HepG2 (cell line): ENCODE results near the gene RNPEPL1. TPM values are rescaled to one million over a fixed set of nuclear protein-coding genes. Genes with fewer than 3 reads are reported as not detected.

Experiments
- ARNT2 ChIP-seq: sonication (generic); formaldehyde crosslinking; IDR thresholded peaks from 2 replicates; pipeline ENCODE4 v1.8.0; 2022; ENCODE audit warnings: mild to moderate bottlenecking, low read depth, missing genetic modification reagents, moderate library complexity
- ERF ChIP-seq: IDR thresholded peaks from 2 replicates; pipeline ENCODE4 v1.6.1; 2018; ENCODE audit warnings: missing biosample characterization, missing genetic modification reagents
- ETV5 ChIP-seq: IDR thresholded peaks from 2 replicates; pipeline ENCODE4 v1.6.1; 2018; ENCODE audit warnings: missing biosample characterization, missing genetic modification reagents, inconsistent platforms, borderline replicate concordance
- KLF16 ChIP-seq, 2 experiments: sonication (generic) in 1 of 2; formaldehyde crosslinking in 1 of 2; IDR thresholded peaks; 2 replicates each; pipeline versions ENCODE4 v1.6.1 to v1.8.0; 2016 to 2023; ENCODE audit warnings: missing genetic modification reagents in 2 of 2, missing compliant biosample characterization in 1 of 2
- POLR2AphosphoS2 ChIP-seq: IDR thresholded peaks from 2 replicates; pipeline ENCODE4 v1.6.1; 2011; ENCODE audit warnings: low read depth, low read length, improper control_type of control experiment
- SRSF4 ChIP-seq: fragments of 200-400 bp; formaldehyde crosslinking; IDR thresholded peaks from one replicate; pipeline ENCODE4 v1.6.1; 2018; ENCODE audit warnings: mild to moderate bottlenecking, low read depth, low read length, moderate library complexity; ENCODE audit not compliant: poor library complexity, severe bottlenecking
- TBP ChIP-seq: sonication (generic); formaldehyde crosslinking; IDR thresholded peaks from 2 replicates; pipeline ENCODE4 v1.5.0; 2020; ENCODE audit warnings: missing genetic modification reagents
- ZKSCAN5 ChIP-seq: sonication (generic); formaldehyde crosslinking; IDR thresholded peaks from 2 replicates; pipeline ENCODE4 v1.5.1; 2020; ENCODE audit warnings: mild to moderate bottlenecking, missing genetic modification reagents
- ZNF142 ChIP-seq: sonication (generic); formaldehyde crosslinking; IDR thresholded peaks from 2 replicates; pipeline ENCODE4 v1.4.0; 2020; ENCODE audit warnings: missing genetic modification reagents
- ZNF333 ChIP-seq: sonication (generic); formaldehyde crosslinking; IDR thresholded peaks from 2 replicates; pipeline ENCODE4 v1.4.0; 2020; ENCODE audit warnings: mild to moderate bottlenecking, missing genetic modification reagents, borderline replicate concordance
- polyA plus RNA-seq, 8 experiments: library from polyadenylated mRNA; depleted of rRNA in 3 of 8; stranded (reverse) in 7 of 8; unstranded in 1 of 8; fragments of >200 nt; fragmentation: Illumina TruSeq in 4 of 8; extraction: Trizol in 4 of 8; gene quantifications; 2 replicates each; pipeline versions ENCODE4 v1.2.1 to v1.2.3, GENCODE V29; 2011 to 2016; ENCODE audit warnings: low read depth in 4 of 8, missing spikeins in 1 of 8, mixed read lengths in 1 of 8; ENCODE audit not compliant: insufficient read depth in 1 of 8
- total RNA-seq, 5 experiments: library from RNA; depleted of rRNA; stranded (reverse); fragments of >200 nt; fragmentation: Illumina TruSeq; extraction: Trizol; gene quantifications; 2 replicates each; pipeline ENCODE4 v1.2.3, GENCODE V29; 2016; ENCODE audit warnings: low read depth in 1 of 5
- TF ChIP-seq, protein P1 (sequence below): IDR thresholded peaks from 2 replicates; pipeline ENCODE4 v1.4.0; 2020; ENCODE audit warnings: mild to moderate bottlenecking, missing genetic modification reagents
- TF ChIP-seq, protein P2 (sequence below): sonication (generic); formaldehyde crosslinking; IDR thresholded peaks from 2 replicates; pipeline ENCODE4 v1.4.0; 2020; ENCODE audit warnings: missing genetic modification reagents, borderline replicate concordance
- TF ChIP-seq, protein P3 (sequence below): sonication (generic); formaldehyde crosslinking; IDR thresholded peaks from 2 replicates; pipeline ENCODE4 v1.4.0; 2020; ENCODE audit warnings: missing genetic modification reagents
- TF ChIP-seq, protein P4 (sequence below): sonication (generic); formaldehyde crosslinking; IDR thresholded peaks from 2 replicates; pipeline ENCODE4 v1.4.0; 2020; ENCODE audit warnings: missing genetic modification reagents

RNPEPL1 gene
- total and polyA plus RNA-seq, 2 of the 13 experiments (the other 11 are each of a cell fraction or from before 2014, with no cell fraction given), result 13.0 to 18.0 TPM

DNA sequence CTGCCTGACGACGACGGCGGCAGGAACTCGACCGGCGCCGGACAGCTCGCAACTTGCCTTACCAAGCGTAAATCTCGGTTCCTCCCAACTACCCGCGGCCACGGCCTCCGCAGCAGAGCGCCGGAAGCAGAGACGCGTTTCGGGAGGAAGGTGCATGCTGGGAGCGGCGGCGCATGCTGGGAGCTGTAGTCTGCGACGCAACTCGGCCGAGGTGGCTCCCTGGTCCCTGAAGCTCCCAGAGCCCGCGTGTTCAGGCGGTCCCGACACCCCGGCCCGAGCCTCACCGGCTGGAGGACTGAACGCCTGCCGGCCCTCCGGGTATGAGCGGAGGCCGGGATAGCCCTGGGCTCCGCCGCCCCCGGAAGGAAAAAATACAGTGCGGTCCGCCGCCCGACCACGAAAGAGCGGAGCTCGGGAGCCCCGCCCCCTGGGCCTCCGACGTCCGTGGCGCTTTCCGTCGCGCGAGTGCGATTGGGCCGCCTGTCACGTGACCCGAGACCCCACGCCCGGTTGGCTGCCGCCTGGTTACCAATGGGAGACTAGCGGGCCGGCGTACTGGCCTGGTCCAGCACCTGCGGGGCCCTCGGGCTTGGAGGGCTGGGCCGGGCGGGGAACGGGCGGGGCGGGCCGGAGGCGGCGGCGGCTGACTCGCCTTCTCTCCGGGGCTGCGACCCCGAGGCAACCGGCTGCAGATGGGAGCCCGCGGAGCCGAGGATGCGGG lies 18.1 kb downstream of the RNPEPL1 start, which contains the start of gene CAPN10 (continued):
- peak; percentile 89; the same call in 1 of the 2 replicates for TF ChIP-seq ZNF142 (CRISPR knock-in tag)
- peak; percentile 20 to 92; a peak in 3 of 4 replicates for TF ChIP-seq KLF16 (CRISPR knock-in tag; IDR thresholded peaks at IDR 0.05)
- 0 out of 2 replicates have a peak, but pooled peaks have one; percentile 66 for TF ChIP-seq POLR2AphosphoS2
- TF ChIP-seq ARNT2 (CRISPR knock-in tag), result peak; percentile 38; the same call in 1 of the 2 replicates
- TF ChIP-seq, protein P1, sequence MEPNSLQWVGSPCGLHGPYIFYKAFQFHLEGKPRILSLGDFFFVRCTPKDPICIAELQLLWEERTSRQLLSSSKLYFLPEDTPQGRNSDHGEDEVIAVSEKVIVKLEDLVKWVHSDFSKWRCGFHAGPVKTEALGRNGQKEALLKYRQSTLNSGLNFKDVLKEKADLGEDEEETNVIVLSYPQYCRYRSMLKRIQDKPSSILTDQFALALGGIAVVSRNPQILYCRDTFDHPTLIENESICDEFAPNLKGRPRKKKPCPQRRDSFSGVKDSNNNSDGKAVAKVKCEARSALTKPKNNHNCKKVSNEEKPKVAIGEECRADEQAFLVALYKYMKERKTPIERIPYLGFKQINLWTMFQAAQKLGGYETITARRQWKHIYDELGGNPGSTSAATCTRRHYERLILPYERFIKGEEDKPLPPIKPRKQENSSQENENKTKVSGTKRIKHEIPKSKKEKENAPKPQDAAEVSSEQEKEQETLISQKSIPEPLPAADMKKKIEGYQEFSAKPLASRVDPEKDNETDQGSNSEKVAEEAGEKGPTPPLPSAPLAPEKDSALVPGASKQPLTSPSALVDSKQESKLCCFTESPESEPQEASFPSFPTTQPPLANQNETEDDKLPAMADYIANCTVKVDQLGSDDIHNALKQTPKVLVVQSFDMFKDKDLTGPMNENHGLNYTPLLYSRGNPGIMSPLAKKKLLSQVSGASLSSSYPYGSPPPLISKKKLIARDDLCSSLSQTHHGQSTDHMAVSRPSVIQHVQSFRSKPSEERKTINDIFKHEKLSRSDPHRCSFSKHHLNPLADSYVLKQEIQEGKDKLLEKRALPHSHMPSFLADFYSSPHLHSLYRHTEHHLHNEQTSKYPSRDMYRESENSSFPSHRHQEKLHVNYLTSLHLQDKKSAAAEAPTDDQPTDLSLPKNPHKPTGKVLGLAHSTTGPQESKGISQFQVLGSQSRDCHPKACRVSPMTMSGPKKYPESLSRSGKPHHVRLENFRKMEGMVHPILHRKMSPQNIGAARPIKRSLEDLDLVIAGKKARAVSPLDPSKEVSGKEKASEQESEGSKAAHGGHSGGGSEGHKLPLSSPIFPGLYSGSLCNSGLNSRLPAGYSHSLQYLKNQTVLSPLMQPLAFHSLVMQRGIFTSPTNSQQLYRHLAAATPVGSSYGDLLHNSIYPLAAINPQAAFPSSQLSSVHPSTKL (CRISPR knock-in tag), result 0 out of 2 replicates have a peak, but pooled peaks have one; percentile 44
- TF ChIP-seq SRSF4, result no peak
- peak; percentile 60 for TF ChIP-seq ERF
- TF ChIP-seq, protein P2, sequence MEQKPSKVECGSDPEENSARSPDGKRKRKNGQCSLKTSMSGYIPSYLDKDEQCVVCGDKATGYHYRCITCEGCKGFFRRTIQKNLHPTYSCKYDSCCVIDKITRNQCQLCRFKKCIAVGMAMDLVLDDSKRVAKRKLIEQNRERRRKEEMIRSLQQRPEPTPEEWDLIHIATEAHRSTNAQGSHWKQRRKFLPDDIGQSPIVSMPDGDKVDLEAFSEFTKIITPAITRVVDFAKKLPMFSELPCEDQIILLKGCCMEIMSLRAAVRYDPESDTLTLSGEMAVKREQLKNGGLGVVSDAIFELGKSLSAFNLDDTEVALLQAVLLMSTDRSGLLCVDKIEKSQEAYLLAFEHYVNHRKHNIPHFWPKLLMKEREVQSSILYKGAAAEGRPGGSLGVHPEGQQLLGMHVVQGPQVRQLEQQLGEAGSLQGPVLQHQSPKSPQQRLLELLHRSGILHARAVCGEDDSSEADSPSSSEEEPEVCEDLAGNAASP (CRISPR knock-in tag), result peak; percentile 80
- peak; percentile 65; the same call in 1 of the 2 replicates for TF ChIP-seq ZNF333
- TF ChIP-seq, protein P3, sequence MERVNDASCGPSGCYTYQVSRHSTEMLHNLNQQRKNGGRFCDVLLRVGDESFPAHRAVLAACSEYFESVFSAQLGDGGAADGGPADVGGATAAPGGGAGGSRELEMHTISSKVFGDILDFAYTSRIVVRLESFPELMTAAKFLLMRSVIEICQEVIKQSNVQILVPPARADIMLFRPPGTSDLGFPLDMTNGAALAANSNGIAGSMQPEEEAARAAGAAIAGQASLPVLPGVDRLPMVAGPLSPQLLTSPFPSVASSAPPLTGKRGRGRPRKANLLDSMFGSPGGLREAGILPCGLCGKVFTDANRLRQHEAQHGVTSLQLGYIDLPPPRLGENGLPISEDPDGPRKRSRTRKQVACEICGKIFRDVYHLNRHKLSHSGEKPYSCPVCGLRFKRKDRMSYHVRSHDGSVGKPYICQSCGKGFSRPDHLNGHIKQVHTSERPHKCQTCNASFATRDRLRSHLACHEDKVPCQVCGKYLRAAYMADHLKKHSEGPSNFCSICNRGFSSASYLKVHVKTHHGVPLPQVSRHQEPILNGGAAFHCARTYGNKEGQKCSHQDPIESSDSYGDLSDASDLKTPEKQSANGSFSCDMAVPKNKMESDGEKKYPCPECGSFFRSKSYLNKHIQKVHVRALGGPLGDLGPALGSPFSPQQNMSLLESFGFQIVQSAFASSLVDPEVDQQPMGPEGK (CRISPR knock-in tag), result peak; percentile 41; the same call in 1 of the 2 replicates
- TF ChIP-seq ETV5 (CRISPR knock-in tag), result peak; percentile 94
- TF ChIP-seq TBP (CRISPR knock-in tag), result peak; percentile 100
- TF ChIP-seq ZKSCAN5, result no peak
- TF ChIP-seq, protein P4, sequence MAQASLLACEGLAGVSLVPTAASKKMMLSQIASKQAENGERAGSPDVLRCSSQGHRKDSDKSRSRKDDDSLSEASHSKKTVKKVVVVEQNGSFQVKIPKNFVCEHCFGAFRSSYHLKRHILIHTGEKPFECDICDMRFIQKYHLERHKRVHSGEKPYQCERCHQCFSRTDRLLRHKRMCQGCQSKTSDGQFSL (CRISPR knock-in tag), result no peak
